Activated CD4-positive, alpha-beta T cell treated with anti-CD3 and anti-CD28 coated beads, Interleukin-10, Interleukin-2, amounts not matched to agents 100 ng/mL and 50 ng/mL, durations not matched to agents 16 hours and 8 hours (primary cell): ENCODE measurements around the gene KIRREL1.
"Not testable (repeated sequence)": the region's sequence is repeated elsewhere in the genome, so short reads cannot be mapped to it uniquely, and the experiment has no call there.

Experiments
- DNase-seq: peaks from one replicate; pipeline ENCODE4 v3.0.0-alpha.2; 2020

KIRREL1 gene

GRCh38 chr1:158112994-158113758 lies 119.7 kb downstream of the KIRREL1 start:
- DNase-seq: peak; percentile 21

DNA sequence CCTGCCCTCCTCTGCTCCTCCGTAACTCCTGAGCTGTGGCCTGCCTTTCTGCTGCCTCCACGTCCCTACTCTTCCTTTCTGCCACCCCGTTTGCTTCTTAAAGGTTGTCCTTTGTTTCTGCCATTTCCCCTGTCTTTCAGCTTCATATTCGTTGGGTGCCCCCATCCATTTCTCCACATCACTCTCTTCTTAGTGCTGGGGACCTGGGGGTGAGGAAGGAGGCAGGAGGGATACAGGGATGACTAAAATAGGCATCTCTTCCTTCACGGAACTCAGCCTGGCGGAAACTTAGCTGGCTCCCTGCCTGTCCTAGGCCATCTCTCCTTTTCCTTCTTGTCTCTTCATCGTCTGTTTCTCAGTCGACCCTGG lies 120.3 kb downstream of the KIRREL1 start:
- DNase-seq: no peak

GRCh38 chr1:158115126-158115525 lies 121.7 kb downstream of the KIRREL1 start:
- no peak for DNase-seq

DNA sequence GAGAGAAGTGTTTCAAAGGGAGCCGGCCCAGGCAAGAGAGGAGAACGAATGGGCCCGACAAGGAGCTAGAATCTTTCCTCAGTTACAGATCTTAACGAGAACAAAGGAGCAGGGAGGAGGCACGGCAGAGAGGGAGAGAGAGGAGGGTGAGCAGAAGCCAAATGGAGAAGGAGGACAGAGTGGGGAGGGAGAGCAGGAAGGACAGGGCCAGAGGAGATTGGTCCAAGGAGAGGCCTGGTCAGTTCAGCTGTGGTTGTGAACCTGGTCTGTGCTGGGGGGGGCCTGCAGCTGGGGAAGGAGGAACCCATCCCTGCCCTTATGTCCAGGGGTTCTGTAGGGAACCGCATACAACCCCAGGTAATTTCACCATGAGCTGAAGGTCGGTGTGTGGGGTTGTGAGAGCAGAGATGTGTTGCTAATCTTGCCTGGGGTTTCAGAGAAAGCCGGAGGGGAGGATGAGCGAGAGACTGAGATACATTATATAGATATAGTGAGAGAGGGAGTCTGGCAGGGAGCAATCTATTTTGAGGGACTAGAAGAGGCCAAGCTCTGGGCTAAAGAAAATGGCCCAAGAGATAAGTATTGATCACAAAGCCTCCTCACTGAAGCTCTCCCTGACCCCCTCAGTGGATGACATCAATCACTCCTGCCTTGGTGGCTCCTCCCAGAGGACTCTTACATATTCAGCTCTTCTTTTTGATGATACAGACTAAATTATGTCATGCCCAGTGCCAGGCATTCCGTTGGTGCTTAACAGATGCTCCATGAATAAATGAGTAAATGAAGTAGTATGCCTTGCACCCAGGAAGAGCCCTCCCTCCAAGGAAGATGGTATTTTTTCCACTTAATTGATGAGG lies 123.1 kb downstream of the KIRREL1 start:
- no peak for DNase-seq

- DNase-seq: peak; percentile 47
Measured at GRCh38 chr1:158117854-158118704, 124.6 kb downstream of the KIRREL1 start.

- no peak for DNase-seq
Measured at GRCh38 chr1:158118713-158119402, 125.4 kb downstream of the KIRREL1 start.

GRCh38 chr1:158119976-158120653 lies 126.7 kb downstream of the KIRREL1 start:
- no peak for DNase-seq

DNA sequence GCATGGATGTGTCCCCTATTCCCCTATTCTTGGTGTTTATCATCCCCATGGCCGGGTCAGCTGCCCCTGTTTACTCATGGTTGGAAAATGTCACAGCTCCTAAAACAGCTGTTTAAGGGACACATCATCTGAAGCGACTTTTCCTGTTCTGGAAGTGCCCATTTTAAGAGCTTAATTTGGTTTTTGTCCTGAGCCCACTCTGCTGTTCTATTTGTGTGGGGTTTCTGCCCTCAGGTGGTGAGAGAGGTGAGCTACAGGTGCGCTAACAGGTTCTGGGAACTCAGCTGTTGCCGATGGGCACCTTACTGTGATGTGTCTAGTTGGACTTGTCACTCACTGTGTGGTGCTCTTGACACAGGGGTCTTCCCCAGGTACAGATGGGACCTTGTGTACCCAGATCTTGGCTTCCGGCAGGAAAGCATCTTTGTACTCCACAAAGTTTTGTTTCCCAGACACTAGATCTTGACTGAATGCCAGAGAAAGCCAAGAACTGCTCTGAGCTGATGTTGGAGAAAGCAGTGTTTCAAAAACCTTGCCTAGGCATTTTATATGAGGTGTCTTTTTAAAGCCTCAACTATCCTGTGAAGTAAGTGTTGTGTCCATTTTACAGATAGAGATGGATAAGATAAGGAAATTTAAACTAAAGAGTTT lies 128.3 kb downstream of the KIRREL1 start:
- peak; percentile 19 for DNase-seq

DNA sequence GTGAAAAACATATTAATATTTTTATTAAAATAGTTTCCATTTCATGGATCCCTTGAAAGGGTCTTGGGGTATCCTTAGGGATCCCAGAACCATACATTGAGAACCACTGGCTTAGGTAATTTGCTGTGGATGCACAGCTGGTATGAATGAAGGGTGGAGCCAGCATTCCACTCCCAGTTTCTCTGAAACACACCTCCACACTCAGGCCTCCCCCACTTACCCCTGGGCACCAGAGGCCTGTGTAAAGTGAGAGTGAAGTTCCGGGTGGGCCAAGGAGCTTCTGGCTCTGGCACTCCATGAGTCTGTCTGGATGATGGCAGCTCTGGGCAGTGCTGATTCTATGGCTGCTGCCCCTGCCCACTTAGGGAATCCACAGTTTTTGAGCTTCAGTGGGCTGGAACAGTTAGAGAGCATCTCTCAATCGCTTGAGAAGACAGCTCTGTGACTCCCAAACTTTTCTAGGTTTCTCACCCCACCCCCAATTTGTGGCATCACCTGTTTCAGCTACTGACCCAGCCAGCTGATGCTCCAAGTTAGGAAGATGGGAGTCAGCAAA lies 129.5 kb downstream of the KIRREL1 start:
- no peak for DNase-seq

GRCh38 chr1:158124034-158124433 lies 130.6 kb downstream of the KIRREL1 start:
- DNase-seq: no peak

DNA sequence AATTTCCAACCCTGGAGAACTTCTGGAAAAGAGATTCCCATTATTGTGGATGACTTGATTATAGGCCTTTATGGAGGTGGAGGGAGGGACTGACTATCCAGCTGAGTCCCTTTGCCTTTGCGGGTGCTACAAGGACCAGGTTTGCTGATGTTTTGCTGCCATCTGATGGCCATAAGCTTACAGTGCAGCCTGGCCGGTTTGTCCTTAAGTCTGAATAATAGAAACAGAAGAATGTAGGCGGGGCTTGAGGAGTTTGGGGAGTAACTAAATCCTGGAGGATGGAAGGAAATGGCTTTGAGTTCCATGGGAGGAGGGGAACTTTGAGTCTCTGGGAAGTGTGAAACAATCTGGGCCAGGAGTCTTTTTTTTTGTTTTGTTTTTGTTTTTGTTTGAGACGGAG lies 131.6 kb downstream of the KIRREL1 start:
- DNase-seq: peak; percentile 79

GRCh38 chr1:158126425-158126824 lies 133.0 kb downstream of the KIRREL1 start:
- DNase-seq: peak; percentile 43

DNA sequence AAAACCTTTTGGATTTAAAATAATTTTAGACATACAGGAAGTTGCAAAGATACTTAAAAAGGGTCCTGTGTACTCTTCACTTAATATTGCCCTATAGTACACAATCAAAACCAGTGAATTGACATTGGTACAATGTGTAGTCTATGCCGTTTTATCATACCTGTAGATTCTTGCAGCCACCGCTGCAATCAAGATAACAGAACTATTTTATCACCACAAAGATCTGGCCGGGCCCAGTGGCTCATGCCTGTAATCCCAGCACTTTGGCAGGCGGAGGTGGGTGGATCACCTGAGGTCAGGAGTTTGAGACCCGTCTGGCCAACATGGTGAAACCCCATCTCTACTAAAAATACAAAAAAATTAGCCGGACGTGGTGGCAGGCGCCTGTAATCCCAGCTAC lies 135.1 kb downstream of the KIRREL1 start:
- DNase-seq: not testable (repeated sequence)

- no peak for DNase-seq
Measured at GRCh38 chr1:158131217-158131616, 137.8 kb downstream of the KIRREL1 start.

DNA sequence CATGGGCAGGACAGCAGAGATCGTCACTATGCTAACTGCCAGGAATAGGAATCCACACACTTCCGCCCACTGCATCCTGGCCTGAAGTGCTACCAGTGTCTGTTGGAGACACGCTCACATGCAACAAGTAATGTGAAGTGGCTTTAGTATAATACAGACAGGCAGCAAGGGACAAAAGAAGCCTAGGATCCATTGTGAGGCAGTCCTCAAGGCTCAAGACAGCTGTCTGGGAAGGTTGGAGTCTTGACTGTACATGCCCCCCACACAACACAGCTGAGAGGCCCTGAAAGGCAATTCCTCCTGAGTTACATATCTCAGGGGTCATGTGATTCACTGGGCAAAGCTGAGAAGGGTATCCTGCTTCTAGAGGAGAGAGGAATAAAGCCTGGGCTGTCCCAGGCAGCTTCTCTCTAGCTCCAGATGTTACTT lies 147.3 kb downstream of the KIRREL1 start:
- no peak for DNase-seq

DNA sequence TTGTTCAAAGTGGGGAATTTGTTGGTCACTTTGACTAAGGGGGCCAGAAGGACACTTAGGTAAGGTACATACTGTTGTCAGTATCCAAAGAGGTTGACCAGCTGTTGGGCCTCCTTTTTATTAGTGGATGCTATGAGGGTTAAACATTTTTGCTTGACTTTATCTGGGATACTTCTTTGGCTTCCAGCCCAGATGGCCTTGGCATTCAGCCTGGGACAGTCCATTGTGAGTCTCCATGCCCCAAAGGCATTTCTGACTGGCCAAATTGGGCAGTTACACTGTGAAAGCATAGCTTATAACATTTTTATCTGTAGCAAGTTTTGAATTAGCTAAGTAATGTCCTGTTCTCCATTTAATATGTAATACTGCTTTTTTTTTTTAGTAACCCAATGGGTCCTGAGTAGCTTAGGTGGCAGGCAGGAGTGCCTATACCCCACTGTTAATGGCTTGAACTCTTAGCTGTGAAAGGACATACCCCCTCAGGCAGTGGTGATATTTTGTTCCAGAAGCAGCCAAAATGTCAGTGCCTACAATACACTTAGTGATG lies 151.8 kb downstream of the KIRREL1 start:
- DNase-seq: no peak

DNA sequence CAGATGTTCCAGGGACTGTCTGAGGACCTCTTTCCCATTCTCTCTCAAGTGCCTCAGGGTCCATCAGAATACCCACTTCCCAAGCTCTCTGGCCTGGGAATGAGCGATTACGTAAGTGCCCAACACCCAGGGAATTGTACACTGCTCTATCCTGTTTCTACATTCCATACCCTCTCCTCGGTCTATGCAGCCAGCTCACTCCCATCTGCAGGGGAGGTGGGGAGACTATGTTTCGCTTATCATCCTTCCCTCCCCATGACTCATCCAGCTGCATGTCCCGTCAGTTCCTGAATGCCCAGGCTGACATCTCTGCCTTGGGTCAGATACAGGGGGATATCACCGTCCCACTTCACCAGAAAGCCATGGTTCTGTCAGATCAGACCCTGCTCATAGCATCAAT lies 152.7 kb downstream of the KIRREL1 start:
- no peak for DNase-seq

- no peak for DNase-seq
Measured at GRCh38 chr1:158146739-158147138, 153.3 kb downstream of the KIRREL1 start.

GRCh38 chr1:158147401-158147800 lies 154.0 kb downstream of the KIRREL1 start:
- DNase-seq: no peak

DNA sequence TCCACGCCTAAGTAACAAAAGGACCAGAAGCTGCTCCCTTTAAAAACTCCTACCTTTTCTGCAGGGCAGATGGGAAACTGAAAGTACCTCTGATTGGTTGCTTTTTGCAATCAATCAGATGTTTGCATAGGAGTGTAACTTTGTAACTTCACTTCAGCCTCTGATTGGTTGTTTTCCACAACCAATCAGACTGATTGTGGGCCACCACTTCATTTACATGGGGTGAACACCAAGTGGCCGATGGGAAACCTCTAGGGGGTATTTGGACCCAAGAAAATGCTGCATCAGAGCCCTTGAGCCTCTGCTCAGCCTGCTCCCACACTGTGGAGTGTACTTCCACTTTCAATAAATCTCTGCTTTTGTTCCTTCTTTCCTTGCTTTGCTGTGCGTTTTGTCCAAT lies 154.4 kb downstream of the KIRREL1 start:
- no peak for DNase-seq

DNA sequence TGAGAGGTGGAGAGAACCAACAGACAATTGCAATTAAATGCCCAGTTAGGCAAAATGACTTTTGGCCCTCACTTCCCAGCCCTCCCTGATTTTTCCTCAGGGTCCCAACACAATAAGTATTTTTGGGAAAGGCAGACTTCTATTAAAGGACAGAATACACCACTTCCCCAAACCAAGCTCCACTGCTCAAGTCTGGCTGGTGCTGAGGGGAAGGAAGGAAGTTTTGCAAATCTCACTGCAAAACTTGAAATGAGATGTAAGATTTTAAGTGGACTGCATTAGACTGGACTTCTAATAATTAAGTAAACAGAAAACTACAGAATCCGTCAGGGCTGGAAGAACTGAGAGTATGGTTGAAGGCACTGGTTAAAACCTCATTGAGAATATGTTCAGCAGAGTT lies 155.0 kb downstream of the KIRREL1 start:
- no peak for DNase-seq
